ENCODE results near the gene ZDHHC19.
"Not testable (repeated sequence)": the region's sequence is repeated elsewhere in the genome, so short reads cannot be mapped to it uniquely, and the experiment has no call there.

- TF ChIP-seq, protein P1, sequence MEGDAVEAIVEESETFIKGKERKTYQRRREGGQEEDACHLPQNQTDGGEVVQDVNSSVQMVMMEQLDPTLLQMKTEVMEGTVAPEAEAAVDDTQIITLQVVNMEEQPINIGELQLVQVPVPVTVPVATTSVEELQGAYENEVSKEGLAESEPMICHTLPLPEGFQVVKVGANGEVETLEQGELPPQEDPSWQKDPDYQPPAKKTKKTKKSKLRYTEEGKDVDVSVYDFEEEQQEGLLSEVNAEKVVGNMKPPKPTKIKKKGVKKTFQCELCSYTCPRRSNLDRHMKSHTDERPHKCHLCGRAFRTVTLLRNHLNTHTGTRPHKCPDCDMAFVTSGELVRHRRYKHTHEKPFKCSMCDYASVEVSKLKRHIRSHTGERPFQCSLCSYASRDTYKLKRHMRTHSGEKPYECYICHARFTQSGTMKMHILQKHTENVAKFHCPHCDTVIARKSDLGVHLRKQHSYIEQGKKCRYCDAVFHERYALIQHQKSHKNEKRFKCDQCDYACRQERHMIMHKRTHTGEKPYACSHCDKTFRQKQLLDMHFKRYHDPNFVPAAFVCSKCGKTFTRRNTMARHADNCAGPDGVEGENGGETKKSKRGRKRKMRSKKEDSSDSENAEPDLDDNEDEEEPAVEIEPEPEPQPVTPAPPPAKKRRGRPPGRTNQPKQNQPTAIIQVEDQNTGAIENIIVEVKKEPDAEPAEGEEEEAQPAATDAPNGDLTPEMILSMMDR (conservative IDR thresholded peaks at IDR 0.05 in 1 of 2, IDR thresholded peaks at IDR 0.05 in 1 of 2; ENCODE audit: low read depth in 1 of 2, low read length in 2 of 2), result not testable (repeated sequence)
- not testable (repeated sequence) for TF ChIP-seq EZH2 (IDR thresholded peaks at IDR 0.05; ENCODE audit: low read length, missing control alignments)
Measured at GRCh38 chr3:196170296-196170695, 40.9 kb downstream of the ZDHHC19 start.
